ENCODE data around the gene GET3. TPM values are rescaled to one million over a fixed set of nuclear protein-coding genes. Genes with fewer than 3 reads are reported as not detected.
A peak's percentile ranks its signal among the peaks of the same experiment; 100 is the strongest.

Gene GET3
- total and polyA plus RNA-seq, 2 of the 13 experiments (the other 11 are each of a cell fraction or from before 2014, with no cell fraction given), result 57.7 to 59.4 TPM

- TF ChIP-seq ZNF609 (CRISPR knock-in tag; IDR thresholded peaks at IDR 0.05; ENCODE audit: borderline replicate concordance) (peak; percentile 83), LCORL (IDR thresholded peaks at IDR 0.05) (no peak), LCORL (CRISPR knock-in tag; IDR thresholded peaks at IDR 0.05) (peak; percentile 61), ZFYVE20 (CRISPR knock-in tag; IDR thresholded peaks at IDR 0.05; ENCODE audit: borderline replicate concordance, low read depth) (no peak), ZNF333 (CRISPR knock-in tag; IDR thresholded peaks at IDR 0.05; ENCODE audit: borderline replicate concordance) (no peak), NR0B2 (CRISPR knock-in tag; IDR thresholded peaks at IDR 0.05) (0 out of 2 replicates have a peak, but pooled peaks have one; percentile 45), ZNF766 (CRISPR knock-in tag; IDR thresholded peaks at IDR 0.05; ENCODE audit: borderline replicate concordance) (peak; percentile 68; the same call in 1 of the 2 replicates), ZNF138 (CRISPR knock-in tag; IDR thresholded peaks at IDR 0.05; ENCODE audit: low read depth) (peak; percentile 80), POLR2AphosphoS2 (IDR thresholded peaks at IDR 0.05; ENCODE audit: low read depth, low read length) (peak; percentile 95), THAP8 (CRISPR knock-in tag; IDR thresholded peaks at IDR 0.05; ENCODE audit: borderline replicate concordance) (no peak), ZHX1 (CRISPR knock-in tag; IDR thresholded peaks at IDR 0.05; ENCODE audit: low read depth) (no peak), HMGXB4 (CRISPR knock-in tag; IDR thresholded peaks at IDR 0.05; ENCODE audit: borderline replicate concordance in 1 of 2, low read depth in 1 of 2) (peak in 1 of 2 experiments; percentile 69; a peak in 1 of 4 replicates), ZFP37 (CRISPR knock-in tag; IDR thresholded peaks at IDR 0.05; ENCODE audit: borderline replicate concordance) (peak; percentile 61; the same call in 1 of the 2 replicates), U2AF2 (IDR thresholded peaks at IDR 0.05; ENCODE audit: low read depth, low read length) (no peak)
Observed at GRCh38 chr19:12791345-12792050, 54.2 kb downstream of the GET3 start, which contains the start of gene JUNB (continued).

All from HepG2 (cell line).